ENCODE data around the gene IL17RE.

- TF ChIP-seq POLR2AphosphoS5 (IDR thresholded peaks at IDR 0.05; ENCODE audit: borderline replicate concordance, low read depth, low read length) = no peak
- TF ChIP-seq EZH2 (IDR thresholded peaks at IDR 0.05) = no peak
- TF ChIP-seq FOXP2 (optimal IDR thresholded peaks at IDR 0.05; ENCODE audit: control extremely low read depth, extremely low read length, insufficient read depth) = no peak
Observed at GRCh38 chr3:9906480-9906879, 3.8 kb downstream of the IL17RE start.

Measured in SK-N-MC (cell line).